Heart left ventricle (tissue), 16 donors: Measurements from ENCODE around the gene CDC42SE2. TPM values are rescaled to one million over a fixed set of nuclear protein-coding genes. Genes with fewer than 3 reads are reported as not detected.

ENCODE experiments used
- ATAC-seq, 4 donors: fragments of 200-7000 bp; cut with Tn5 transposase; one replicate each; pipeline ENCODE4 v1.9.1; 2020 to 2022; ENCODE audit warnings: moderate library complexity in 4 of 4, mild to moderate bottlenecking in 3 of 4, moderate number of reproducible peaks in 1 of 4
- DNase-seq, 5 donors: peaks; one replicate each; pipeline ENCODE4 v3.0.0-alpha.2; 2020
- H3K27ac ChIP-seq, 12 donors: fragments of 200-600 bp; sonication (generic) in 4 of 12; one replicate each; pipeline versions ENCODE4 v1.5.0 to v1.8.0; 2016 to 2022; ENCODE audit warnings: mild to moderate bottlenecking in 2 of 12
- H3K27me3 ChIP-seq, 9 donors: fragments of 200-600 bp; sonication (generic) in 2 of 9; one replicate each; pipeline versions ENCODE4 v1.5.1 to v1.8.0; 2016 to 2022; ENCODE audit warnings: mild to moderate bottlenecking in 3 of 9
- H3K36me3 ChIP-seq, 9 donors: fragments of 200-600 bp; sonication (generic) in 2 of 9; one replicate each; pipeline versions ENCODE4 v1.5.0 to v1.8.0; 2018 to 2022; ENCODE audit warnings: mild to moderate bottlenecking in 2 of 9
- H3K4me1 ChIP-seq, 12 donors: fragments of 200-600 bp; sonication (generic) in 4 of 12; one replicate each; pipeline versions ENCODE4 v1.5.0 to v1.8.0; 2016 to 2022; ENCODE audit warnings: mild to moderate bottlenecking in 3 of 12
- H3K4me3 ChIP-seq, 12 donors: fragments of 200-600 bp; sonication (generic) in 4 of 12; one replicate each; pipeline versions ENCODE4 v1.5.0 to v1.8.0; 2017 to 2022; ENCODE audit warnings: mild to moderate bottlenecking in 9 of 12, moderate library complexity in 4 of 12
- H3K9me3 ChIP-seq, 12 donors: fragments of 200-600 bp; sonication (generic) in 4 of 12; one replicate each; pipeline versions ENCODE4 v1.5.0 to v1.8.0; 2016 to 2022; ENCODE audit warnings: mild to moderate bottlenecking in 1 of 12
- CTCF ChIP-seq, 12 donors: fragments of 200-600 bp; sonication (generic) in 4 of 12; IDR thresholded peaks; one replicate each; pipeline versions ENCODE4 v1.5.0 to v1.8.0; 2018 to 2022; ENCODE audit warnings: antibody characterized with exemption in 12 of 12, mild to moderate bottlenecking in 5 of 12
- POLR2A ChIP-seq, 2 donors: fragments of 450-650 bp; IDR thresholded peaks; one replicate each; pipeline ENCODE4 v1.6.1; 2017; ENCODE audit warnings: antibody characterized with exemption in 2 of 2, mild to moderate bottlenecking in 2 of 2, moderate library complexity in 2 of 2
- WGBS, 4 donors: extraction: QIAGEN DNeasy Blood & Tissue Kit in 2 of 4; methylation state at CpG; one replicate each; pipeline versions ENCODE4 v1.1.5 to v1.1.7; 2013 to 2018; 5-methylcytosine and 5-hydroxymethylcytosine counted together
- intact Hi-C, 10 donors: fragments of 100-400 bp; cut with DNase I; formaldehyde crosslinking; loops; one replicate each; pipeline versions ENCODE4 v1.11.1 to v1.14.2; 2022
- polyA plus RNA-seq, 2 donors: library from polyadenylated mRNA; stranded (reverse); fragments of 200-250 nt; gene quantifications; one replicate each; pipeline ENCODE4 v1.2.3, GENCODE V29; 2013
- total RNA-seq, 9 donors: library from RNA; depleted of rRNA in 2 of 9; stranded (reverse); fragments of >200 nt in 2 of 9; fragmentation: NEBNext Ultra II Directional in 3 of 9; extraction: Animal tissue kit (Norgen Biotek cat#: 25700) in 3 of 9; gene quantifications; one replicate each; pipeline versions ENCODE4 v1.1.0 to v1.2.4, GENCODE V29; 2016 to 2023
- donor health status: ischemic (EF 13 %, LVEDD 7.1; RV severe dilation, severe dysfunction).
- donor health status: healthy with polysubstance abuse.
- donor health status: DM: no; HTN: yes; CAD: no.
- donor health status: DM: no; HTN: no; CAD: no.
- donor health status: ischemic (EF 25% LVEDD 6.9; RV normal size, moderate dysfunction).
- donor health status: ischemic (EF 25% LVEDD 5.7; RV mildly dilated, moderate dysfunction).
- donor health status: healthy.
- donor health status: DM: yes; HTN: yes; CAD: no.
- donor health status: ischemic (EF 35%, LVEDD 5.7; RV mildly dilated, moderate dysfunction).
- donor health status: nonischemic (EF 11% LVEDD 7.7; RV severe dilation, severe dysfunction).
- donor health status: DM: yes; HTN: yes; CAD: no.
- donor health status: PGD.
- donor health status: ischemic (EF 29% LVEDD 5.4; RV normal size, mild dysfunction).
- donor health status: nonischemic (EF 23%, LVEDD 6.1; RV moderate dilation, normal function).

CDC42SE2 gene
- total and polyA plus RNA-seq, 11 donors, result 4.8 to 29.2 (median 12.4) TPM

GRCh38 chr5:131384173-131384572, 120.3 kb downstream of the CDC42SE2 start:
- no peak for ATAC-seq
- Histone ChIP-seq H3K36me3 (peaks cover 0 to 34% (median 0%) of the 10 kb centered on the region in 9 donors), H3K4me3 (no peak overlapping the region), H3K9me3 (no peaks in the 10 kb centered on the region), H3K4me1 (peaks cover 0 to 62% (median 11%) of the 10 kb centered on the region in 12 donors), H3K27ac (no peak overlapping the region), H3K27me3 (no peaks in the 10 kb centered on the region)
- DNase-seq, result no peak
- 80 to 87% (median 82%) methylated on average over 6 of the region's 6 CpGs for WGBS, 4 donors
- intact Hi-C loops, result loop anchor here in 4 of 10 donors (5.0 to 10.0 kb wide), 3 partner anchors 119 to 219 kb away; partner anchors contain the start of genes CDC42SE2 (in 3 of the 4) and HINT1 (in 2 of the 4)
- TF ChIP-seq CTCF (IDR thresholded peaks at IDR 0.05) (no peak), POLR2A (IDR thresholded peaks at IDR 0.05) (no peak)

GRCh38 chr5:131384616-131385214, 120.9 kb downstream of the CDC42SE2 start:
- Histone ChIP-seq H3K27me3 (no peaks in the 10 kb centered on the region), H3K9me3 (no peaks in the 10 kb centered on the region), H3K4me1 (peaks cover 0 to 56% (median 6%) of the 10 kb centered on the region in 12 donors), H3K36me3 (peaks cover 0 to 39% (median 0%) of the 10 kb centered on the region in 9 donors), H3K27ac (no peak overlapping the region), H3K4me3 (no peak overlapping the region)
- intact Hi-C loops, result loop anchor here in 4 of 10 donors (5.0 to 10.0 kb wide), 3 partner anchors 120 to 220 kb away; partner anchors contain the start of genes CDC42SE2 (in 3 of the 4) and HINT1 (in 2 of the 4)
- ATAC-seq (no peak), DNase-seq (no peak)
- TF ChIP-seq POLR2A (IDR thresholded peaks at IDR 0.05) (no peak), CTCF (IDR thresholded peaks at IDR 0.05) (no peak)
- 97 to 100% (median 97%) methylated on average over 3 of the region's 3 CpGs for WGBS, 4 donors

- H3K27me3 ChIP-seq, result no peaks in the 10 kb centered on the region
- DNase-seq (no peak), ATAC-seq (no peak)
- intact Hi-C loops, result loop anchor here in 3 of 10 donors (10.0 kb wide), 2 partner anchors 121 to 221 kb away; partner anchors contain the start of genes CDC42SE2 (in 2 of the 3) and HINT1 (in 2 of the 3)
- peaks cover 0 to 53% (median 5%) of the 10 kb centered on the region in 9 donors for H3K36me3 ChIP-seq
- peaks cover 0 to 42% (median 0%) of the 10 kb centered on the region in 12 donors for H3K4me1 ChIP-seq
- no peak overlapping the region for H3K4me3 ChIP-seq
- peak overlapping the region in 3 of 12 donors; percentile 10 to 21 (median 11) for H3K27ac ChIP-seq
- no peaks in the 10 kb centered on the region for H3K9me3 ChIP-seq
- 95 to 98% (median 97%) methylated on average over 3 of the region's 3 CpGs for WGBS, 4 donors
- TF ChIP-seq CTCF (IDR thresholded peaks at IDR 0.05), result no peak
- TF ChIP-seq POLR2A (IDR thresholded peaks at IDR 0.05), result no peak
Observed at GRCh38 chr5:131386124-131386523, 122.3 kb downstream of the CDC42SE2 start.

- H3K27ac ChIP-seq, result peak overlapping the region in 5 of 12 donors; percentile 9 to 21 (median 15)
- intact Hi-C loops, result loop anchor here in 3 of 10 donors (10.0 kb wide), 2 partner anchors 122 to 222 kb away; partner anchors contain the start of genes CDC42SE2 (in 2 of the 3) and HINT1 (in 2 of the 3)
Observed at GRCh38 chr5:131386779-131387178, 122.9 kb downstream of the CDC42SE2 start.

More at GRCh38 chr5:131386779-131387178, 122.9 kb downstream of the CDC42SE2 start:
- H3K36me3 ChIP-seq, result peaks cover 0 to 59% (median 12%) of the 10 kb centered on the region in 9 donors
- WGBS, 4 donors, result 36 to 51% (median 43%) methylated on average over 4 of the region's 4 CpGs
- DNase-seq, result no peak
- ATAC-seq, result peak in 1 of 4 donors; percentile 57
- TF ChIP-seq POLR2A (IDR thresholded peaks at IDR 0.05) (no peak), CTCF (IDR thresholded peaks at IDR 0.05) (no peak)
- H3K27me3 ChIP-seq, result no peaks in the 10 kb centered on the region
- H3K4me3 ChIP-seq, result no peak overlapping the region
- H3K4me1 ChIP-seq, result peaks cover 0 to 36% (median 0%) of the 10 kb centered on the region in 12 donors
- H3K9me3 ChIP-seq, result no peaks in the 10 kb centered on the region
